GM19438 (cell line): ENCODE results near the gene HTR4.
"Not testable (repeated sequence)": the region's sequence is repeated elsewhere in the genome, so short reads cannot be mapped to it uniquely, and the experiment has no call there.

Experiments used
- ATAC-seq: cut with Tn5 transposase; IDR thresholded peaks from one replicate; pipeline ENCODE4 v1.9.1; 2021; ENCODE audit warnings: low read depth; ENCODE audit not compliant: unreplicated experiment

The HTR4 gene, protein sequence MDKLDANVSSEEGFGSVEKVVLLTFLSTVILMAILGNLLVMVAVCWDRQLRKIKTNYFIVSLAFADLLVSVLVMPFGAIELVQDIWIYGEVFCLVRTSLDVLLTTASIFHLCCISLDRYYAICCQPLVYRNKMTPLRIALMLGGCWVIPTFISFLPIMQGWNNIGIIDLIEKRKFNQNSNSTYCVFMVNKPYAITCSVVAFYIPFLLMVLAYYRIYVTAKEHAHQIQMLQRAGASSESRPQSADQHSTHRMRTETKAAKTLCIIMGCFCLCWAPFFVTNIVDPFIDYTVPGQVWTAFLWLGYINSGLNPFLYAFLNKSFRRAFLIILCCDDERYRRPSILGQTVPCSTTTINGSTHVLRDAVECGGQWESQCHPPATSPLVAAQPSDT

DNA sequence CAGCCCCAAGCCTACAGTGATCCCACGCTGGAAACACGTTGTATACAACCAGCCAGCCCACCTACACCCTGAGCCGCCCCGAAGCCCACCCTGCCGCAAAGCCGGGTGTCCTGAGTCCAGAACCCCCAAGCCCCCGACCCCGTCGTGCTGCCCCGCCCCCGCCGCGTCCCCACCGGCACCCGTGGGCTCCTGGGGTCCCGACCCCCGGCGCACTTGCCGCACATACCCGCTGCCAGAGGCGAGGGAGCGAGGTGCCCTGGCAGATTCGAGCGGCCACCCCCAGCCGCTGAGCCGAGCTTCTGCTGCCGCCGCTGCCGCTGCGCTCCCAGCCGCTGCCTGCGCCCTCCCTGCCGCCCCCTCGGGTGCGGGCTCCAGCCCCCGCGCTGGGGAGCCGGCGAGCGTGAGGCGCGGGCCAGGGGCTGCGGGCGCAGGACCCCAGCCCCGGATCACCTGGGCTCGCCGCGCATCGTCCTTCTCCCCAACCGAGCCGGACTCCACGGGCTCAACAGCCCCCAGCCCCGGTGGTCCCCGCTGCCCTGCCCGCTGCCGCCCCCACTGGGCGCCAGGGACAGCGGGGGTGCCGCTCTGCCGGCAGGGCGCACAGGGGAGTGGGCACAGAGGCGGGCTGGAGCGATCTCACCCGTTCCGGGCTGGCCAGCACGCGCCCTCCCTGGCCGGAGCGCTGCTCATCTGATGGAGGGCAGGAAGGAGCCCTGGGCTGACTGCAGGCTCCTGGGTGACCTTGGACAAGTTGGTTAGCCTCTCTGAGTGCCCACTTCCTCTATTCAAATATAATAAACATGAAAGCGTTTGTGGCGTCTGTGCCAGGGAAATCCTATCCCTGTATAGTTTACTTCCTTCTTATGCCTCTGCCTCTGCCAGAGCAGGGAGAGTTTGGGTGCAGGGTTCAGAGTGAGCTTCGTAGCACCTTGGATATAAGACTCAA, at the start of gene HTR4:
Gene HTR4, minus strand, starts transcription at position 692 of the 946 bp plus-strand sequence. CDS start 17,513 bp downstream, outside the sequence.
- no peak for ATAC-seq

DNA sequence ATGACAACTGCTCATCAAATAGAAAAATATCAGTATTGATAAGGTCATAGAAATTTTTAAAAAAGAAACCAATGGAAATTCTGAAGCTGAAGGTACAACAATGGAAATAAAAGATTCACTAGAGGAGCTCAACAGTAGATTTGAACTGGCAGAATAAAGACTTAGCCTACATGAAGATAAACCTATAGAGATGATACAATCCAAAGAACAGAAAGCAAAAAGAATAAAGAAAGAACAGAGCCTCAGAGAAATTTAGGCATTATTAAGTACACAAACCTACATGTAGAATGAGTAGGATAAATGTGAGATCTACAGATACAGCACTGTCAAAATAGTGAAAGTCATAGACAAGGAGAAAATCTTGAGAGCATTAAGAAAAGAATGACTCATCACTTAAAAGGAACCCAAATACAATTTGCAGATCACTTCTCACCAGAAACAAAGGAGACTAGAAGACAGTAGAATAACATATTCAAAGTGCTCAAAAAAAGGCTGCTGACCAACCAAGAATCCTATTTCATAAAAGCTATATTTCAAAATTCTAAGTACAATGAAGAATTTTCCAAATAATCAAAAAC, 47.8 kb upstream of the HTR4 start:
- no peak for ATAC-seq

DNA sequence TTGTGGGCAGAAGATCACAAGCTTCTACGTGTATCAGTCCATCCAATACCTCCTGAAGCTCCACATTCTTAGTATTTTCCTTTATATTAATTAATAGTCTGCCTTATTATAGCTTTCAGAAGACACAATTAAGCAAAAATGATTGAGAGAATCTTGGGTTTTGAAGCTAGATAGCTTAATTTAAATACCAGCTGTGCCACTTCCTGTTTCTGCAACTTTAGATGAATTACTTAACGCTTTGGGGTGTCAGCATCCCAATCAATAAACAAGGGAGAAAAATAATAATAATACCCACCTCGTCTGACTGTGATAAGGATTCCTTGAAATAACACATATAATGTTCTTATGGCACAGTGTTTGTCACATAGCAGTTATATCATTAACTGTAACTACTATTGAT, 44.7 kb upstream of the HTR4 start:
- no peak for ATAC-seq

DNA sequence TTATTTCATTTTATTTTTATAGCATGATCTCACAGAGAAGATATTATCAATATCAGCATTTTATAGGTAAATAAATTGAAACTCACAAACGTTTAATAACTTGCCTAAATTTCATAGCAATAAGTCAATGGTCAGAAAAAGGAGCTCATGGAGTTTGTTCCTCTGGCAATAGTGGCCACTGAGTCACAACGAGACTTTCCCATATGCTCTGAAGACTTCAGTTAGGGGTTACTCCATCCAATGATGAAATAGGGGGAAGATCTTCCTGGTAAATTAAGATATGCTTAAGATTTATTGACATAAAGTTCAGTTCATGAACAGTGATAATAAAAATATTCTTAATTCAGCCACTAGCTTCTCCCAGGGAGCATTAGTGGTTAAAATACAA, 43.5 kb upstream of the HTR4 start:
- no peak for ATAC-seq

DNA sequence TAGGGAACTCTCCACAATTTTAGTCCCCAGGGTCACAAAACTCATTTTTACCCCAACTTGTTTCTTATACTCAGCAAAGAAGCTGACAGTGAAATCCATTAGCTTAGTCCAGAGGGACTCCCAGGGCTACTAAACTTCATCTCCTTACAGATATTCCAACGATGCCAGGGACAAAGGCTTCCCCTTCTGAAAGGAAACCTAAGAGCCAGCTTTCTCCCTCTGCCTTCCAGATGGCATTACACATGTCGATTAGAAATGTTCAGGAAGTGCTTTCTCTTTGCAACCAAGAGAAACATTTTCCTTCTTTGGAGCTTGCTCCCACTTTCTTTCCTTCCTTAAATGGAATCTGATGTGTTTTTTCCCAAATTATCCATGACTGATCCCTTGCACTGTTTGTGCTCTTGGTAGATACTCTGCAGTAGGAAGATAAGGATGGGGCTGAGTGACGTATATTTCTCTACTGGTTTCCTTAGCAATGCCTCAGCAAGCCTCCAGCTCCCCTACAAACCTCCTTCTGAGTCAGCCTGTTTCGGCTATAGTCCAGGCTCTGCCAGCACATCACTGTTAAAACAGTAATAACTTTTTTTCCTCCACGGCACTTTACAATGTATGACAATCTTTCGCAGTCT, 43.0 kb upstream of the HTR4 start:
- no peak for ATAC-seq

DNA sequence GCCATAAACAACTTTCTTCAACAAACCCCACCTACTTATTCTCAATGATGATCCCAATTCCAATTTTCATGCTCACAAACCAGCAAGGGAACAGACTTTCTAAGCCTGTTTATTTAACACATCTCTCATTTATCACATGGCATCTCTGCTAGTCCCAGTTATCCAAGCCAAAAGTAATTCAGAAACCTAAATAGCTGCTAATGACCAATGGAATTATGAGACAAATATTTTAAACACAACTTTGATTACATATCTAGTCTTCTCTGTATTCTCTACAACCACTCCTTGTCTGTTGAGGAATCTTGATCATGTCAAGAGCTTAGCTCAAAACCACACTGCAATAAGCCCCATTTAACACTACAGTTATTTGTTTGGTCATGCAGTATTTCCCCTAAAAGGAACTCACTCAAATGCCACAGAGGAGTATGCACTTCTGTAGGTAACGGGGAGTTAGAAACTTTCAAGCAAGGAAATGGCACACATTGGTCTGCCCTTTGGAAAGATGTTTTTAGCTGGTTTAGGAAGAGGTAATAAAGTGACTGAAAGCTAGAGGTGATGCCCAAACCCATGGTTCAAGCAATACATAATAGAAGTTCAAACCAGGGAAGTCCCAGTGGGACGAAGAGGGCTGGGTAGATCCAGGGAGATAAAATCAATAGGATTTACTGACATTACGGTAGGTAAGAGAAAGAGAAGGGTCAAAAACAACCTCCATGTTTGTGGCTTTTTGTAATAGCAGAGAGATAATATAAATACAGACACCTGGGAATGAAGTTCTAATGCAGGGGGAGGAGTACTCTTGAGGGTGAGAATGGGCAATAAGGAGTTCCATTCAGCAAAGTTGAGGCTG, 42.1 kb upstream of the HTR4 start:
- no peak for ATAC-seq

DNA sequence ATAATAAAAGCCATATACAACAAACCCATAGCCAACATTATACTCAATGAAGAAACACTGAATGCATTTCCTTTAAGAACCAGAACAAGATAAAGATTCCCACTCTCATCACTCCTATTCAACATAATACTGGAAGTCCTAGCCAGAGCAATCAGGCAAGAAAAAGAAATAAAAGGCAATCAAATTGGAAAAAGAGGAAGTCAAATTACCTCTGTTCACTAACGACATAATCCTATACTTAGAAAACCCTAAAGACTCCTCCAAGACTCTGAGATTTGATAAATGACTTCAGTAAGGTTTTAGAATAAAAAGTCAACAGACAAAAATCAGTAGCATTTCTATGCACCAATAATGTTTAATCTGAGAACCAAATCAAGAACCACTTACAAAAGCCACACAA, 36.6 kb upstream of the HTR4 start:
- no peak for ATAC-seq

DNA sequence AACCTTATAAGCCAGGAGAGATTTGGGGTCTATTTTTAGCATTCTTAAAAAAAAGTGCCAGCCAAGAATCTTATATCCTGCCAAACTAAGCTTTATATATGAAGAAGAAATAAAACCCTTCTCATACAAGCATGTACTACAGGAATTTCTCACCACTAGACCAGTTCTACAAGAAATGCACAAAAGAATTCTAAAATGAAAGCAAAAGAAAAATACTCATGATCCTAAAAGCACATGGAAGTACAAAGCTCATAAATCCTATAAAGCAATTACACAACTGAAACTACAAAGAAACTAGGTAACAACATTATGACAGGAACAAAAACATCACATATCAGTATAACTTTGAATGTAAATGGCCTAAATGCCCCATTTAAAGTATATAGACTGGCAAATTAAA, 34.5 kb upstream of the HTR4 start:
- no peak for ATAC-seq

DNA sequence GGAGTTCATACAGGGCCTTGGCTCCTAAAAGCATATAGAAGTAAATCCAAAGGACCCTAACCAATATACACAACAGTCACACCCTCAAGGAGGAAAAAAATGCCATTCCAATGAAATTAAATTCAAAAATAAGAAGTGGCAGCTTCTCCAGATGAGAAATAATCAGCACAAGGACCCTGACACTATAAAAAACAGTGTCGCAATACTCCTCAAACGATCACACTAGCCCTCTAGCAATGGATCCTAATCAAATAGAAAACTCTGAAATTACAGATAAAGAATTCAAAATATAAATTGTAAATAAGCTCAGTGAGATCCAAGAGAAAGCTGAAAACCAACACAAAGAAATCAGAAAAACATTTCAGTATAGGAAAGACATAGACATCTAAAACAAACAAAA, 33.5 kb upstream of the HTR4 start:
- ATAC-seq = no peak

DNA sequence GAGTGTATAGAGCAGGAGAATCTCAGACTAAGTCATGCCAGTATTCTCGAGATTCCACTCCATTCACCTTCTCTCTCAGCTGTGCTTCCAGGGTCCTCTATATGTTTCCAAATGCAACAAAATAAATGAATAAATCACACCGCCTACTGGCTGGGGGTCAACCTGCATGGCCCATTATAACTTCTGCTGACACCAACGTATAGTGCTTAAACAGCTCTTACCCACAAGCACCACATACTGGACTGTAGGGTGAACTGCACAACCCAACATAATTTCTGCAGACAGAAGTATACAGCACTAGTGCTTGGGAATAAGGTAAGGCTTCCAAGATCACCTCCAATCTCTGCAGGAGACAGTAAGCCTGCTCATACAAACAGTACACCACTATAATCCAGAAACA, 33.1 kb upstream of the HTR4 start:
- peak; percentile 93 for ATAC-seq

DNA sequence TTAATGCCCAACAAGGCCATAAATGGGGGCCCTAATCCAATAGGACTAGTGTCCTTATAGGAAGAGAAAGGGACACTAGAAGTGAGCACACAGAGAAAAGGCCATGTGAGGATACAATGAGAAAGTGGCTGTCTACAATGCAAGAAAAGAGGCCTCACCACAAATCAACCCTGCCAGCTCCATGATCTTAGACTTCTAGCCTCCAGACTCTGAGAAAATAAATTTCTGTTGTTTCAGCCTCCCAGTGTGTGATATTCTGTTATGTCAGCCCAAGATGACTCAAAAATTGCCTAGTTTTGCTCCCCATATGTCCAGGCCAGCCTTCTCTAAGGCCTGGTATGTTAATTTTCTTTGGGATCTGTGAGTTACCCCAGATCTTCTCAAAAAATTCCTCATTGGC, 32.3 kb upstream of the HTR4 start:
- no peak for ATAC-seq

DNA sequence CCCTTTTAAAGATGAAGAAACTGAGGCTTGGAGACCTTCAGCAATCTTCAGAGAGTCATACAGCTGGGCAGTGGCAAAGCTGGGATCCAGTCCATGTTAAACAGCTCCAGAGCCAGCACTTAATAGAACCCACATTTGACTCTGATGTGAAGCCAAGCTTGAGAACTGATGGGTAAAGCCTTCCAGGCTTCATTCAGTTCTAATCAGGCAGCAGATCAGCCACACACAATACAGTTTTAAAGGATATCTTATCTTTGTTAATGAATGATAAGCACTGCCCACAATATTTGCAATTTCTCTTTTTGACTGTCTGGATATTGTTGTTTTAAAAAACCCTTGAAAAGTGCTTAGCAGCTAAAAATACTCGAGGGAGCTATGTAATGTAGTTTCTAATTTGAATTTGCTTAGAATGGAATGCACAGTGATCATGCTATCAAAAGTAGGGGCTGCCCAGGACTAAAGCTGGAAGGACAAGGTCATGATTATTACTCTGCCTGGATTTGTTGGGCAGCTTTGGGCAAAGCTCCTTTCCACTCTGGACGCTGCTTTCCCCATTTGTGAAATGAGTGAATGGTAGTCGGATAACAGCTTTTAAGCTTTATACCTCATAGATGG, 31.3 kb upstream of the HTR4 start:
- ATAC-seq = no peak

DNA sequence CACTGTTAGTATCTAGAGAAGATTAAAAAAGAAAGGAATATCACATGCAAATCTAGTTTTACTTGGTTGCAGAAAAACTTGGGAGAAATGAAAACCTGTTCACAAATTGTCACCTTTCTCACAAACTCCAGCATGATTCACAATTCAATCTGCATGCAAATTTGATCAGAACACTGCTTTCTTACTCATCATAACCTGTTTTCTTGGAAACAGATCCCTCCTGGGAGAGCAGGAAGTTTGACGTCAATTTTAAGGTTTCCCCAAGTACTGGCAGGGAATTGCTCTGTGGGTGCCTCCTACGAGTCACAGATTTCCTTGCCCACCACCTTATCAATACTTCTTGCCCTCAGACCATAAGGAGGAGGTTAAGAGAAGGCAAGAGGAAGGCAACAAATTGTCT, 30.2 kb upstream of the HTR4 start:
- no peak for ATAC-seq

DNA sequence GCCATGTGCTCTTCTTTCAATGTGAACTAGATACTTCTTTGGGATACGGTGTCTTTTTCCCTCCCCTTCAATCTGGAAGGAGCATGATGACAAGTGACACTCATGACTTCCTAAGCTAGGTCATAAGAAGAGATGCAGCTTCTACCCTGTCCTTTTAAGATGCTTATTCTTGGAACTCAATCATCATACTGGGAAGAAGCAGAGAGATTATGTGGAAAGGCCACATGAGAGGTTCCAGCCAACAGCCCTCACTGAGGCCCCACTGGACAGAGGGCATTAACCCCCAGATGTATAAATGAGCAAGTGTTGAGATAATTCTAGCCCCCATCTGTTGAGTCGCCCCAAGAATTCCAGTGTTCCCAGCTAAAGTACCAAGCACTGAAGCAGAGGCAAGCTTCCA, 29.3 kb upstream of the HTR4 start:
- no peak for ATAC-seq

DNA sequence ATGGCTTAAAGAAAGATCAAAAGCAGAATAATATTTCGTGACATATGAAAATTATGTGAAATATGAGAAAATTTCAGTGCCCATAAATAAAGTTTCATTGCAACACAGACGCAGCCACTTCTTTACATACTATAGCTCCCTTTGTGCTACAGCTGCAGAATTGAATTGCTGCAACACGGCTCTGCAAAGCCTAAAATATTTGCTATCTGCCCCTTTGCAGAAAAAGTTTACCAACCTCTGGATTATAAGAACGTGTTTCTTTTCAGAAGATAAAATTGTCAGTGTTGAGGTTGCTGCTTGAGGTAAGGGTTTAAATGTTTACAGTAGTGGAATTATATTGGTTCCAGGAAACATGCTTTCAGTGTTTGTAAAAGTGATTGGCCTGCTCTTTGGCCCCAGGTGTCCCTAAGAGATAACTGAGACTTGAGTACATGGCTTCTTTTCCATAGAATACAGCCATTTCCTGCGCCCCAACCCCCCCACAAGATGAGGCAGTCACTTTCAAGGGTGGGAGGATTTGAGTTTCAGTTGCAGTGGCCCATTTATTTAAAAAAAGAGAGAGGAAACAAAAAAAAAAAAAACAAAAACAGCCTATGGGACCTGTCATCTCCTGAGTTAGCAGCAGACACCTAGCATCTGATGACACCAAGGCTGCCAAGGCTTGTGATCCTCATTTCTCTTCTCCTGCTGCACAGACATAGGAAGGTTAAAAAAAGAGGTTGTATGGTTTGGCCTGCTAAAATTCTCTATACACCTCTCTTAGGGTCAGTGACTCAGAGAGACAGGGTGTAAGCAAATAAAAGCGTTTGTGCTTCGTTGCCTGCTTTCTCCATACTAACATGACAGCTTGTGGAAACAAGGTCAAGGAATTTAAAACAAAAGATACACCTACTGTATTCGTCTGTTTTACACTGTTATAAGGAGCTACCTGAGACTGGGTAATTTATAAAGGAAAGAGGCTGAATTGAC, 28.0 kb upstream of the HTR4 start:
- no peak for ATAC-seq

DNA sequence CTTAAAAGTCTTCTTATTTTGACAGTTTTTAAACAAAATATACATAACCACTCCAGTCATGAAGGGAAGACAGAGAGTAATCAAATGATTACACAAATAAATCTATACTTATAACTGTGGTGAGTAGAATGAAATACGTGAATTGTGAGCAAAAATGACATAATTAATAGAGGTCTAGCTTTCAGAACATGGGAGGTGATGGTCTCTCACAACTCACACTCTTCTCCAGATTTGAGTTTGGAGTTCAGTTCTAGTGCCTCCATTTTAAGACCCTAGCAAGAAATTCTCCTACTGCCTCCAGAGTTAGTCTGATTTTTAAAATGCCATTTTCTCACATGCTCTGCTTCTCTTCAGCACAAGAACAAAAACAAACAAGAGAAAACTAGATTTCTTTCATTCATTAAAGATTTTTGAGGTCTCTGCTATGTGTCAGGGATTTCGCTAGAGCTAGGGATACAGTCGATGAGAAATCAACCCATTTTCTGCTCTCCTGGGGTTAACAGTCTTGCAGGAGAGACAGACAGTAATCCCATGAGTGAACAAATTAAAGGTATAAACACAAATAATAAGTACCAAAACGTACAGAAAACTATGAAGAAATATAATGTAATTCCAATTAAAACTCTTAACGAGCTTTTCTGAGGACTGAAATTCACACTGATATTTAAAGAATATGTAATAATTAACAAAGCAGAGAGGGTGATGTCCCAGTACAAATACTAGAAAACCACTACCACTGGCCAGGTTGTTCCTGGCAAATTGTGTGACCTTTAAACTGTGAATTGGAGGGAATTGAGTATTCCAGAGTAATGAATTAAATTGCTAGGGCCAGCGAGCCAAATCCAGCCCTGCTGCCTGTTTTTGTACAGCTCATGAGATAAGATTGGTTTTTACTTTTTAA, 27.1 kb upstream of the HTR4 start:
- no peak for ATAC-seq

DNA sequence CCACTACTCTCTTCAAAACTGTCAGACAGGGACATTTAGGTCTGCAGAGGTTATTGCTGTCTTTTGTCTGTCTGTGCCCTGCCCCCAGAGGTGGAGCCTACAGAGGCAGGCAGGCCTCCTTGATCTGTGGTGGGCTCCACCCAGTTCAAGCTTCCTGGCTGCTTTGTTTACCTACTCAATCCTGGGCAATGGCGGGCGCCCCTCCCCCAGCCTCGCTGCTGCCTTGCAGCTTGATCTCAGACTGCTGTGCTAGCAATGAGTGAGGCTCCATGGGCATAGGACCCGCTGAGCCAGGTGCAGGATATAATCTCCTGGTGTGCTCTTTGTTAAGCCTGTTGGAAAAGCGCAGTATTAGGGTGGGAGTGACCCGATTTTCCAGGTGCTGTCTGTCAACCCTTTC, 19.4 kb upstream of the HTR4 start:
- not testable (repeated sequence) for ATAC-seq
